GM23338 (cell line): ENCODE measurements around the gene MNDA.

Source experiments
- CREB1 ChIP-seq: fragments of 250-450 bp; sonication (Bioruptor Pico); IDR thresholded peaks from 2 replicates; pipeline ENCODE4 v1.5.0; 2020; ENCODE audit warnings: low read depth, mild to moderate bottlenecking, moderate library complexity
- CTCF ChIP-seq, 2 experiments: fragments of 200-600 bp in 1 of 2; sonication (generic) in 1 of 2; conservative IDR thresholded peaks; 2 replicates each; pipeline versions ENCODE4 v1.5.1 to v1.6.1; 2016 to 2017; ENCODE audit warnings: antibody characterized with exemption in 2 of 2, low read depth in 2 of 2, mild to moderate bottlenecking in 2 of 2, moderate library complexity in 1 of 2
- ETS1 ChIP-seq: IDR thresholded peaks from 2 replicates; pipeline ENCODE4 v1.6.1; 2016; ENCODE audit warnings: antibody characterized with exemption
- EZH2 ChIP-seq: fragments of 200-600 bp; sonication (generic); IDR thresholded peaks from one replicate; pipeline ENCODE4 v1.8.0; 2017; ENCODE audit warnings: antibody characterized with exemption, mild to moderate bottlenecking, low read depth; ENCODE audit not compliant: unreplicated experiment
- EZH2phosphoT487 ChIP-seq: fragments of 200-600 bp; sonication (generic); IDR thresholded peaks from one replicate; pipeline ENCODE4 v1.8.1; 2018; ENCODE audit warnings: antibody characterized with exemption; ENCODE audit not compliant: unreplicated experiment
- JUNB ChIP-seq: IDR thresholded peaks from one replicate; pipeline ENCODE4 v1.6.1; 2016; ENCODE audit warnings: antibody characterized with exemption; ENCODE audit not compliant: unreplicated experiment
- NANOG ChIP-seq: IDR thresholded peaks from 2 replicates; pipeline ENCODE4 v1.6.1; 2016; ENCODE audit warnings: antibody characterized with exemption, borderline replicate concordance
- POLR2AphosphoS5 ChIP-seq: IDR thresholded peaks from 2 replicates; pipeline ENCODE4 v1.6.1; 2016; ENCODE audit warnings: antibody characterized with exemption, low read depth
- REST ChIP-seq: IDR thresholded peaks from one replicate; pipeline ENCODE4 v1.6.1; 2018; ENCODE audit warnings: antibody characterized with exemption; ENCODE audit not compliant: unreplicated experiment
- STAT1 ChIP-seq: IDR thresholded peaks from one replicate; pipeline ENCODE4 v1.6.1; 2016; ENCODE audit warnings: antibody characterized with exemption; ENCODE audit not compliant: unreplicated experiment
- ZNF114 ChIP-seq: fragments of 250-450 bp; sonication (Bioruptor Pico); IDR thresholded peaks from 2 replicates; pipeline ENCODE4 v1.5.0; 2020; ENCODE audit warnings: mild to moderate bottlenecking, moderate library complexity
- ZNF331 ChIP-seq: fragments of 250-450 bp; sonication (Bioruptor Pico); IDR thresholded peaks from 2 replicates; pipeline ENCODE4 v1.5.0; 2020; ENCODE audit warnings: low read depth, mild to moderate bottlenecking, moderate library complexity
- ZNF462 ChIP-seq: fragments of 250-450 bp; sonication (Bioruptor Pico); IDR thresholded peaks from 2 replicates; pipeline ENCODE4 v1.5.0; 2020; ENCODE audit warnings: mild to moderate bottlenecking, moderate library complexity

- no peak; a peak in 1 of 4 replicates for TF ChIP-seq CTCF (conservative IDR thresholded peaks at IDR 0.05; ENCODE audit: low read depth in 2 of 2)
- no peak for TF ChIP-seq EZH2
- TF ChIP-seq EZH2phosphoT487, result no peak
- no peak for TF ChIP-seq JUNB
- TF ChIP-seq CREB1, result no peak
- TF ChIP-seq POLR2AphosphoS5, result no peak
- TF ChIP-seq REST, result no peak
- TF ChIP-seq ZNF331, result no peak
- no peak for TF ChIP-seq ETS1
- TF ChIP-seq STAT1, result no peak
- no peak for TF ChIP-seq ZNF114 (CRISPR knock-in tag)
- TF ChIP-seq NANOG, result no peak
- no peak for TF ChIP-seq ZNF462 (CRISPR knock-in tag)
Measured at GRCh38 chr1:158798531-158798930, 32.6 kb upstream of the MNDA start.
